K562 (cell line): Measurements from ENCODE around the gene IRAK4. TPM values are rescaled to one million over a fixed set of nuclear protein-coding genes. Genes with fewer than 3 reads are reported as not detected.

Source experiments
- ATAC-seq: fragments of 200-7000 bp; cut with Tn5 transposase; 3 replicates; pipeline ENCODE4 v1.9.1; 2020; ENCODE audit warnings: moderate library complexity
- BruUV-seq: library from RNA; stranded (reverse); fragments of 400-500 nt; replicated peaks from 2 replicates; lab custom pipeline; 2021; lab: Mats Ljungman, UMichigan
- CTCF ChIA-PET: fragments of 300-600 bp; formaldehyde crosslinking; extraction: SDS; loops from one replicate; lab custom pipeline; 2021; ENCODE audit warnings: low intra/inter-chr PET ratio; lab: Yijun Ruan, JAX
- POLR2A ChIA-PET: fragments of 300-600, 350-650 bp; sonication (Branson Sonifier 250); formaldehyde crosslinking; extraction: SDS; loops from one replicate; lab custom pipeline; 2021; ENCODE audit warnings: antibody characterized with exemption, inconsistent platforms; lab: Yijun Ruan, JAX
- DNase-seq, 4 experiments: peaks; one replicate each; pipeline versions ENCODE4 v3.0.0 to v3.0.0-alpha.2; 2011 to 2018; ENCODE audit warnings: low spot score in 3 of 4, mixed read lengths in 3 of 4; ENCODE audit errors: extremely low read depth in 1 of 4
- FAIRE-seq: peaks from 2 replicates; lab custom pipeline; 2011; peaks lifted over from hg19 to GRCh38; lab: Jason Lieb, UNC
- H2AFZ ChIP-seq: 2 replicates; pipeline ENCODE4 v1.6.0; 2011; ENCODE audit warnings: low read depth, low read length, control low read depth, inconsistent platforms
- H3K27ac ChIP-seq: fragments of 200-600 bp; 3 replicates; pipeline ENCODE4 v1.8.0; 2011; ENCODE audit warnings: low read depth, mild to moderate bottlenecking, control low read depth, inconsistent platforms, low read length, moderate library complexity, mixed read lengths; ENCODE audit errors: extremely low read depth
- H3K27me3 ChIP-seq, 2 experiments: fragments of 300-600 bp in 1 of 2; 2 replicates in 1 of 2; 3 replicates in 1 of 2; pipeline versions ENCODE4 v1.6.0 to v1.8.0; 2011; ENCODE audit warnings: inconsistent platforms in 2 of 2, low read length in 2 of 2, mild to moderate bottlenecking in 1 of 2, mixed read lengths in 1 of 2, moderate library complexity in 1 of 2; ENCODE audit not compliant: control insufficient read depth in 2 of 2, insufficient read depth in 2 of 2
- H3K36me3 ChIP-seq: fragments of 300-600 bp; 3 replicates; pipeline ENCODE4 v1.8.0; 2011; ENCODE audit warnings: mild to moderate bottlenecking, low read length, inconsistent platforms; ENCODE audit not compliant: control insufficient read depth, insufficient read depth
- H3K4me1 ChIP-seq, 2 experiments: fragments of 200-600 bp in 1 of 2; replicated peaks in 1 of 2; 2 replicates in 1 of 2; 3 replicates in 1 of 2; pipeline versions ENCODE4 v1.5.1 to v1.8.0; 2011; ENCODE audit warnings: inconsistent platforms in 2 of 2, low read length in 2 of 2, mild to moderate bottlenecking in 1 of 2, mixed read lengths in 1 of 2, moderate library complexity in 1 of 2; ENCODE audit not compliant: control insufficient read depth in 2 of 2, insufficient read depth in 2 of 2
- H3K4me2 ChIP-seq: 2 replicates; pipeline ENCODE4 v1.6.1; 2011; ENCODE audit warnings: low read length, control low read depth, inconsistent platforms, mixed read lengths; ENCODE audit not compliant: insufficient read depth
- H3K4me3 ChIP-seq: fragments of 200-600 bp; sonication (generic), shearing (Covaris generic); 2 replicates; pipeline ENCODE4 v1.5.1; 2016; ENCODE audit warnings: control low read depth, inconsistent platforms
- H3K79me2 ChIP-seq: fragments of 200-600 bp; 3 replicates; pipeline ENCODE4 v1.8.0; 2011; ENCODE audit warnings: low read length, inconsistent platforms; ENCODE audit not compliant: control insufficient read depth, insufficient read depth
- H3K9ac ChIP-seq, 2 experiments: 2 replicates each; pipeline versions ENCODE4 v1.6.0 to v1.6.1; 2011; ENCODE audit warnings: low read depth in 2 of 2, low read length in 2 of 2, control low read depth in 1 of 2, inconsistent platforms in 1 of 2, mild to moderate bottlenecking in 1 of 2, mixed read lengths in 1 of 2; ENCODE audit not compliant: insufficient read depth in 1 of 2
- H3K9me1 ChIP-seq: one replicate; pipeline ENCODE4 v1.6.0; 2011; ENCODE audit warnings: inconsistent platforms, mild to moderate bottlenecking, low read length, moderate library complexity; ENCODE audit not compliant: control insufficient read depth, insufficient read depth
- H3K9me3 ChIP-seq: replicated peaks from 2 replicates; pipeline ENCODE4 v1.5.1; 2011; ENCODE audit warnings: low read depth, low read length, inconsistent platforms; ENCODE audit not compliant: control insufficient read depth, insufficient read depth
- H4K20me1 ChIP-seq: replicated peaks from 2 replicates; pipeline ENCODE4 v1.6.1; 2011; ENCODE audit warnings: low read length, inconsistent platforms, mixed read lengths; ENCODE audit not compliant: control insufficient read depth, insufficient read depth
- C11orf30 ChIP-seq: fragments of 450-650 bp; IDR thresholded peaks from 2 replicates; pipeline ENCODE4 v1.6.1; 2016; ENCODE audit warnings: low read depth, mild to moderate bottlenecking
- GABPB2 ChIP-seq: fragments of 250-450 bp; sonication (Bioruptor Pico); conservative IDR thresholded peaks from 2 replicates; pipeline ENCODE4 v1.5.1; 2021; ENCODE audit warnings: mild to moderate bottlenecking
- HES1 ChIP-seq: fragments of 450-650 bp; IDR thresholded peaks from 2 replicates; pipeline ENCODE4 v1.6.1; 2016; ENCODE audit warnings: low read depth, mild to moderate bottlenecking, moderate library complexity
- THAP7 ChIP-seq: fragments of 250-450 bp; sonication (Bioruptor Pico); IDR thresholded peaks from 2 replicates; pipeline ENCODE4 v1.5.0; 2021
- ZNF316 ChIP-seq: fragments of 450-650 bp; IDR thresholded peaks from 2 replicates; pipeline ENCODE4 v1.6.1; 2016
- ZNF644 ChIP-seq: fragments of 200-800 bp; sonication (Bioruptor generic); IDR thresholded peaks from 2 replicates; pipeline ENCODE4 v1.6.1; 2016; ENCODE audit warnings: low read depth, missing genetic modification characterization, missing compliant biosample characterization
- WGBS: fragments of 100-300 bp; shearing (Covaris generic); methylation state at CpG from one replicate; pipeline ENCODE4 v1.1.6; 2016; ENCODE audit warnings: low coverage, mixed read lengths; ENCODE audit not compliant: insufficient coverage; ENCODE audit errors: missing lambda C conversion rate; 5-methylcytosine and 5-hydroxymethylcytosine counted together
- in situ Hi-C: fragments of 300-500 bp; cut with MboI; formaldehyde crosslinking; loops from 4 replicates; pipeline ENCODE4 v1.15.0; 2018; ENCODE audit warnings: inconsistent platforms, mixed read lengths
- intact Hi-C: fragments of 100-400 bp; cut with micrococcal nuclease; formaldehyde crosslinking; loops from 2 replicates; pipeline ENCODE4 v1.14.2; 2022
- polyA plus RNA-seq, 8 experiments: library from polyadenylated mRNA; depleted of rRNA in 4 of 8; stranded (reverse) in 5 of 8; unstranded in 3 of 8; fragments of >200 nt; fragmentation: Nextera tagmentation in 2 of 8; fragmentation: Illumina TruSeq in 1 of 8; extraction: Ambion mirVana in 2 of 8; extraction: Trizol in 1 of 8; gene quantifications; 2 replicates each; pipeline versions ENCODE4 v1.2.1 to v1.2.3, GENCODE V29; 2011 to 2014; ENCODE audit warnings: inconsistent platforms in 1 of 8, missing spikeins in 1 of 8
- total RNA-seq, 7 experiments: library from RNA; depleted of rRNA in 6 of 7; stranded (reverse); fragments of >200 nt in 6 of 7; fragmentation: Illumina TruSeq in 2 of 7; extraction: Trizol in 2 of 7; gene quantifications; 2 replicates each; pipeline versions ENCODE4 v1.2.1 to v1.2.3, GENCODE V29; 2011 to 2021; ENCODE audit warnings: low replicate concordance in 1 of 7

IRAK4 gene
- total and polyA plus RNA-seq, 9 of the 15 experiments (the other 6 are each of a cell fraction or from before 2014, with no cell fraction given), result 10.8 to 34.5 (median 16.0) TPM

GRCh38 chr12:43754015-43754414, 4.7 kb upstream of the IRAK4 start:
- CTCF ChIA-PET, result no interaction called here
- intact Hi-C loops, result no loop called here
- peak overlapping the region; percentile 12; the same call in 1 of the 2 replicates for H3K4me3 ChIP-seq

More at GRCh38 chr12:43754015-43754414, 4.7 kb upstream of the IRAK4 start:
- no peak overlapping the region for H2AFZ ChIP-seq
- FAIRE-seq, result no peak
- H3K36me3 ChIP-seq, result peaks cover 47% of the 10 kb centered on the region
- POLR2A ChIA-PET, result no interaction called here
- in situ Hi-C loops, result no loop called here
- 59% methylated on average over 3 of the region's 3 CpGs for WGBS
- H3K9me3 ChIP-seq, result peaks cover 5% of the 10 kb centered on the region; the same call in 1 of the 2 replicates
- no peaks in the 10 kb centered on the region for H4K20me1 ChIP-seq
- BruUV-seq, result no TSS peak
- H3K9ac ChIP-seq, result 0 out of 4 replicates have a peak overlapping the region, but pooled peaks of 1 of the 2 experiments have one; percentile 9
- ATAC-seq, result no peak
- H3K4me1 ChIP-seq, result peaks cover 4 to 6% of the 10 kb centered on the region in 2 experiments; a peak in 3 of 5 replicates
- peak overlapping the region; percentile 40; the same call in 1 of the 2 replicates for H3K4me2 ChIP-seq
- no peak for DNase-seq
- H3K27ac ChIP-seq, result no peak overlapping the region
- no peaks in the 10 kb centered on the region for H3K9me1 ChIP-seq
- TF ChIP-seq HES1 (no peak), ZNF316 (peak; percentile 70), GABPB2 (CRISPR knock-in tag) (no peak), ZNF644 (tag) (no peak), THAP7 (CRISPR knock-in tag) (no peak), C11orf30 (peak; percentile 52)
- H3K79me2 ChIP-seq, result peaks cover 73% of the 10 kb centered on the region
- H3K27me3 ChIP-seq, result no peaks in the 10 kb centered on the region
